K562 (cell line): Measurements from ENCODE around the gene SLC3A2. TPM values are rescaled to one million over a fixed set of nuclear protein-coding genes. Genes with fewer than 3 reads are reported as not detected.
A peak's percentile ranks its signal among the peaks of the same experiment; 100 is the strongest.

Source experiments
- GABPB1 ChIP-seq: sonication (generic); formaldehyde crosslinking; IDR thresholded peaks from 2 replicates; pipeline ENCODE4 v1.8.0; 2022; ENCODE audit warnings: mild to moderate bottlenecking, missing genetic modification reagents
- HDAC1 ChIP-seq, 2 experiments: fragments of 450-650 bp; IDR thresholded peaks; 2 replicates each; pipeline ENCODE4 v1.6.1; 2016 to 2017; ENCODE audit warnings: inconsistent platforms in 1 of 2, mild to moderate bottlenecking in 1 of 2, moderate library complexity in 1 of 2
- HMG20B ChIP-seq: fragments of 250-450 bp; sonication (Bioruptor Pico); IDR thresholded peaks from 2 replicates; pipeline ENCODE4 v1.5.0; 2021; ENCODE audit warnings: mild to moderate bottlenecking
- IFI16 ChIP-seq: fragments of 250-450 bp; sonication (Bioruptor Pico); IDR thresholded peaks from 2 replicates; pipeline ENCODE4 v2.1.2; 2022; ENCODE audit warnings: mild to moderate bottlenecking, inconsistent platforms
- KDM4B ChIP-seq, 2 experiments: fragments of 450-650 bp in 1 of 2; sonication (generic) in 1 of 2; IDR thresholded peaks; 2 replicates each; pipeline ENCODE4 v1.6.1; 2016 to 2017; ENCODE audit warnings: borderline replicate concordance in 2 of 2, antibody characterized with exemption in 1 of 2, low read depth in 1 of 2, mild to moderate bottlenecking in 1 of 2
- MEF2D ChIP-seq: conservative IDR thresholded peaks from 2 replicates; pipeline ENCODE4 v1.6.1; 2016; ENCODE audit warnings: low read depth, missing genetic modification characterization, missing compliant biosample characterization
- MIER1 ChIP-seq: fragments of 450-650 bp; IDR thresholded peaks from 2 replicates; pipeline ENCODE4 v1.6.1; 2016; ENCODE audit warnings: antibody characterized with exemption, mild to moderate bottlenecking, low read depth
- NR2C1 ChIP-seq, 2 experiments: fragments of 450-650 bp; IDR thresholded peaks; 2 replicates each; pipeline ENCODE4 v1.6.1; 2017; ENCODE audit warnings: mild to moderate bottlenecking in 2 of 2, antibody characterized with exemption in 1 of 2, inconsistent platforms in 1 of 2, missing compliant biosample characterization in 1 of 2, missing genetic modification characterization in 1 of 2
- SPI1 ChIP-seq: IDR thresholded peaks from 2 replicates; pipeline ENCODE4 v1.6.1; 2011; ENCODE audit warnings: low read depth, low read length, control low read depth, borderline replicate concordance
- THRAP3 ChIP-seq: fragments of 450-650 bp; IDR thresholded peaks from 2 replicates; pipeline ENCODE4 v1.6.1; 2016; ENCODE audit warnings: mild to moderate bottlenecking, inconsistent platforms, borderline replicate concordance
- ZNF134 ChIP-seq: fragments of 250-450 bp; sonication (Bioruptor Pico); conservative IDR thresholded peaks from 2 replicates; pipeline ENCODE4 v1.4.0; 2020
- ZNF354B ChIP-seq: fragments of 250-450 bp; sonication (Bioruptor Pico); IDR thresholded peaks from 2 replicates; pipeline ENCODE4 v1.4.0; 2020
- ZNF589 ChIP-seq: fragments of 200-800 bp; sonication (Bioruptor generic); IDR thresholded peaks from 2 replicates; pipeline ENCODE4 v1.6.1; 2016; ENCODE audit warnings: low read depth, missing genetic modification characterization, missing compliant biosample characterization
- ZNF668 ChIP-seq: fragments of 250-450 bp; sonication (Bioruptor Pico); IDR thresholded peaks from 2 replicates; pipeline ENCODE4 v1.8.0; 2022; ENCODE audit warnings: mild to moderate bottlenecking, inconsistent platforms
- ZNF79 ChIP-seq: fragments of 250-450 bp; sonication (Bioruptor Pico); IDR thresholded peaks from 2 replicates; pipeline ENCODE4 v1.4.0; 2020; ENCODE audit warnings: low read depth, mild to moderate bottlenecking, moderate library complexity
- polyA plus RNA-seq, 8 experiments: library from polyadenylated mRNA; depleted of rRNA in 4 of 8; stranded (reverse) in 5 of 8; unstranded in 3 of 8; fragments of >200 nt; fragmentation: Nextera tagmentation in 2 of 8; fragmentation: Illumina TruSeq in 1 of 8; extraction: Ambion mirVana in 2 of 8; extraction: Trizol in 1 of 8; gene quantifications; 2 replicates each; pipeline versions ENCODE4 v1.2.1 to v1.2.3, GENCODE V29; 2011 to 2014; ENCODE audit warnings: inconsistent platforms in 1 of 8, missing spikeins in 1 of 8
- total RNA-seq, 7 experiments: library from RNA; depleted of rRNA in 6 of 7; stranded (reverse); fragments of >200 nt in 6 of 7; fragmentation: Illumina TruSeq in 2 of 7; extraction: Trizol in 2 of 7; gene quantifications; 2 replicates each; pipeline versions ENCODE4 v1.2.1 to v1.2.3, GENCODE V29; 2011 to 2021; ENCODE audit warnings: low replicate concordance in 1 of 7
- TF ChIP-seq, protein P1 (sequence below): sonication (generic); formaldehyde crosslinking; IDR thresholded peaks from 2 replicates; pipeline ENCODE4 v1.8.0; 2022; ENCODE audit warnings: missing genetic modification reagents, mild to moderate bottlenecking, borderline replicate concordance
- TF ChIP-seq, protein P2 (sequence below): fragments of 450-650 bp; formaldehyde crosslinking; conservative IDR thresholded peaks from 2 replicates; pipeline ENCODE4 v1.4.0; 2022; ENCODE audit warnings: mild to moderate bottlenecking, missing genetic modification characterization
- TF ChIP-seq, protein P3 (sequence below): fragments of 250-450 bp; sonication (Bioruptor Pico); IDR thresholded peaks from 2 replicates; pipeline ENCODE4 v1.8.0; 2021; ENCODE audit warnings: moderate library complexity, mild to moderate bottlenecking, inconsistent platforms
- TF ChIP-seq, protein P4 (sequence below): sonication (generic); formaldehyde crosslinking; IDR thresholded peaks from 2 replicates; pipeline ENCODE4 v1.8.1; 2023; ENCODE audit warnings: mild to moderate bottlenecking, missing genetic modification reagents

Gene SLC3A2
- total and polyA plus RNA-seq, 9 of the 15 experiments (the other 6 are each of a cell fraction or from before 2014, with no cell fraction given), result 20.0 to 296 (median 214) TPM

DNA sequence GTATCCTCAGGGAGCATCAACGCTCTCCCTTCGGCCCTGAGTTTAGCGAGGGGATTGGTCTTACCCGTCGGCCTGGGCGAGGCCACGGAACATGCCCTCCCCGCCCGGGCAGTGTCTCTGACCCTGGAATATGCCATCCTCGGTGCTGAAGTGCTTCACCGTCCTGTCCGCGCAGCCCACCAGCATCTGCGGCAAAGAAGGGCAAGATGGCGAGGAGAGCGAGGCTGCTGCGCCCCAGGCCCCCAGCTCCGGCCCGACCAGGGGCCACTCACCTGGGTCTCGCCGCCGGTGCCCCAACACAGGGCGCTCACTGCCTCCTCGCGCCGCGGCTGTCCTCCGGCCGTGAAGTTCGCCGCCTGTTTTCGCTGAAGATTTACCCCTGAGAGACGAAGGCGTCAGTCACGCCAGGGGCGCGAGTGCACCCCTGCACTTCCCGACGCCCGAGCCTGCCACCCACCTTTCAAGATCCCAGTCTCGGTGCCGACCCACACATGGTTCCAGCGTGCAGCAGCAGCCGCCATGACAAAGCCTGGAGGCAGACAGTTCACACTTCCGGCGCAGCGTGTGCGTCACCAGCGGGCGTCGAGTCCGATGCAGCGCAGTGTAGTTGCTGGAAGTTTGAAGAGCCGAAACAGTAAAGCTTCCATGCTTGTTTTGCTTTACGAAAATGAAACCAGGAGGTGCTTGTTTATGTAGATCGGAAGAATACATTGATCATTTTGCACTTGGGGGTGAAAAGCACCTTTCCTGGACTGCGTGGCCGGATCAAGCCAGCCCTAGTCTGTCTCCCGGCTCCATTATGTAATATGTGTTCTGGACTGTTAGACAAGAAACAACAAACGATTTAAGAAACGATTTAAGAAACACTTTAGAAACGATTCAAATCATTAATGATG is 41.4 kb upstream of the SLC3A2 start, which contains the start of gene WDR74 (continued):
- TF ChIP-seq, protein P1, sequence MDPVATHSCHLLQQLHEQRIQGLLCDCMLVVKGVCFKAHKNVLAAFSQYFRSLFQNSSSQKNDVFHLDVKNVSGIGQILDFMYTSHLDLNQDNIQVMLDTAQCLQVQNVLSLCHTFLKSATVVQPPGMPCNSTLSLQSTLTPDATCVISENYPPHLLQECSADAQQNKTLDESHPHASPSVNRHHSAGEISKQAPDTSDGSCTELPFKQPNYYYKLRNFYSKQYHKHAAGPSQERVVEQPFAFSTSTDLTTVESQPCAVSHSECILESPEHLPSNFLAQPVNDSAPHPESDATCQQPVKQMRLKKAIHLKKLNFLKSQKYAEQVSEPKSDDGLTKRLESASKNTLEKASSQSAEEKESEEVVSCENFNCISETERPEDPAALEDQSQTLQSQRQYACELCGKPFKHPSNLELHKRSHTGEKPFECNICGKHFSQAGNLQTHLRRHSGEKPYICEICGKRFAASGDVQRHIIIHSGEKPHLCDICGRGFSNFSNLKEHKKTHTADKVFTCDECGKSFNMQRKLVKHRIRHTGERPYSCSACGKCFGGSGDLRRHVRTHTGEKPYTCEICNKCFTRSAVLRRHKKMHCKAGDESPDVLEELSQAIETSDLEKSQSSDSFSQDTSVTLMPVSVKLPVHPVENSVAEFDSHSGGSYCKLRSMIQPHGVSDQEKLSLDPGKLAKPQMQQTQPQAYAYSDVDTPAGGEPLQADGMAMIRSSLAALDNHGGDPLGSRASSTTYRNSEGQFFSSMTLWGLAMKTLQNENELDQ (CRISPR knock-in tag), result no peak
- peak; percentile 97 to 100 for TF ChIP-seq HDAC1 (IDR thresholded peaks at IDR 0.05)
- no peak for TF ChIP-seq MEF2D (tag)
- no peak for TF ChIP-seq HMG20B (CRISPR knock-in tag)
- TF ChIP-seq ZNF134, result no peak
- peak; percentile 98 for TF ChIP-seq GABPB1 (CRISPR knock-in tag)
- no peak for TF ChIP-seq THRAP3
- no peak for TF ChIP-seq NR2C1 (IDR thresholded peaks at IDR 0.05)
- peak; percentile 30 for TF ChIP-seq NR2C1 (tag; IDR thresholded peaks at IDR 0.05)
- TF ChIP-seq ZNF668 (CRISPR knock-in tag), result no peak
- TF ChIP-seq SPI1, result no peak
- peak in 1 of 2 experiments; percentile 72; a peak in 1 of 4 replicates for TF ChIP-seq KDM4B (IDR thresholded peaks at IDR 0.05; ENCODE audit: borderline replicate concordance in 2 of 2, low read depth in 1 of 2)
- no peak for TF ChIP-seq ZNF79 (CRISPR knock-in tag)
- no peak for TF ChIP-seq IFI16 (CRISPR knock-in tag)
- TF ChIP-seq, protein P2, sequence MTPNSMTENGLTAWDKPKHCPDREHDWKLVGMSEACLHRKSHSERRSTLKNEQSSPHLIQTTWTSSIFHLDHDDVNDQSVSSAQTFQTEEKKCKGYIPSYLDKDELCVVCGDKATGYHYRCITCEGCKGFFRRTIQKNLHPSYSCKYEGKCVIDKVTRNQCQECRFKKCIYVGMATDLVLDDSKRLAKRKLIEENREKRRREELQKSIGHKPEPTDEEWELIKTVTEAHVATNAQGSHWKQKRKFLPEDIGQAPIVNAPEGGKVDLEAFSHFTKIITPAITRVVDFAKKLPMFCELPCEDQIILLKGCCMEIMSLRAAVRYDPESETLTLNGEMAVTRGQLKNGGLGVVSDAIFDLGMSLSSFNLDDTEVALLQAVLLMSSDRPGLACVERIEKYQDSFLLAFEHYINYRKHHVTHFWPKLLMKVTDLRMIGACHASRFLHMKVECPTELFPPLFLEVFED, result 0 out of 2 replicates have a peak, but pooled peaks have one; percentile 21
- no peak for TF ChIP-seq MIER1
- TF ChIP-seq ZNF589 (CRISPR knock-in tag), result no peak
- TF ChIP-seq, protein P3, sequence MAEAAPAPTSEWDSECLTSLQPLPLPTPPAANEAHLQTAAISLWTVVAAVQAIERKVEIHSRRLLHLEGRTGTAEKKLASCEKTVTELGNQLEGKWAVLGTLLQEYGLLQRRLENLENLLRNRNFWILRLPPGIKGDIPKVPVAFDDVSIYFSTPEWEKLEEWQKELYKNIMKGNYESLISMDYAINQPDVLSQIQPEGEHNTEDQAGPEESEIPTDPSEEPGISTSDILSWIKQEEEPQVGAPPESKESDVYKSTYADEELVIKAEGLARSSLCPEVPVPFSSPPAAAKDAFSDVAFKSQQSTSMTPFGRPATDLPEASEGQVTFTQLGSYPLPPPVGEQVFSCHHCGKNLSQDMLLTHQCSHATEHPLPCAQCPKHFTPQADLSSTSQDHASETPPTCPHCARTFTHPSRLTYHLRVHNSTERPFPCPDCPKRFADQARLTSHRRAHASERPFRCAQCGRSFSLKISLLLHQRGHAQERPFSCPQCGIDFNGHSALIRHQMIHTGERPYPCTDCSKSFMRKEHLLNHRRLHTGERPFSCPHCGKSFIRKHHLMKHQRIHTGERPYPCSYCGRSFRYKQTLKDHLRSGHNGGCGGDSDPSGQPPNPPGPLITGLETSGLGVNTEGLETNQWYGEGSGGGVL (CRISPR knock-in tag), result no peak
- TF ChIP-seq, protein P4, sequence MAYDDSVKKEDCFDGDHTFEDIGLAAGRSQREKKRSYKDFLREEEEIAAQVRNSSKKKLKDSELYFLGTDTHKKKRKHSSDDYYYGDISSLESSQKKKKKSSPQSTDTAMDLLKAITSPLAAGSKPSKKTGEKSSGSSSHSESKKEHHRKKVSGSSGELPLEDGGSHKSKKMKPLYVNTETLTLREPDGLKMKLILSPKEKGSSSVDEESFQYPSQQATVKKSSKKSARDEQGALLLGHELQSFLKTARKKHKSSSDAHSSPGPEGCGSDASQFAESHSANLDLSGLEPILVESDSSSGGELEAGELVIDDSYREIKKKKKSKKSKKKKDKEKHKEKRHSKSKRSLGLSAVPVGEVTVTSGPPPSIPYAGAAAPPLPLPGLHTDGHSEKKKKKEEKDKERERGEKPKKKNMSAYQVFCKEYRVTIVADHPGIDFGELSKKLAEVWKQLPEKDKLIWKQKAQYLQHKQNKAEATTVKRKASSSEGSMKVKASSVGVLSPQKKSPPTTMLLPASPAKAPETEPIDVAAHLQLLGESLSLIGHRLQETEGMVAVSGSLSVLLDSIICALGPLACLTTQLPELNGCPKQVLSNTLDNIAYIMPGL (CRISPR knock-in tag), result no peak
- TF ChIP-seq ZNF354B (CRISPR knock-in tag), result no peak
